ENCODE data around the gene TMEM266. TPM values are rescaled to one million over a fixed set of nuclear protein-coding genes. Genes with fewer than 3 reads are reported as not detected.

The TMEM266 gene
- polyA plus RNA-seq, 3 donors: not detected

GRCh38 chr15:76158226-76158625, 98.4 kb downstream of the TMEM266 start:
- no peak for TF ChIP-seq CTCF (IDR thresholded peaks at IDR 0.05)
- Histone ChIP-seq H3K36me3 (replicated peaks in 1 of 2; ENCODE audit: control insufficient read depth in 1 of 2, insufficient read depth in 2 of 2, low read length in 2 of 2) (no peaks in the 10 kb centered on the region), H3K4me2 (replicated peaks; ENCODE audit: extremely low read depth, low read length, poor library complexity, severe bottlenecking) (no peak overlapping the region), H3K79me2 (ENCODE audit: insufficient read depth, low read length) (no peaks in the 10 kb centered on the region), H3K4me3 (replicated peaks in 1 of 3; ENCODE audit: low read depth in 2 of 3, low read length in 3 of 3) (no peak overlapping the region), H3K9me3 (replicated peaks in 1 of 2; ENCODE audit: control insufficient read depth in 1 of 2, insufficient read depth in 1 of 2, low read length in 2 of 2) (no peaks in the 10 kb centered on the region), H2AFZ (ENCODE audit: insufficient read depth, low read depth, low read length, poor library complexity, severe bottlenecking) (no peak overlapping the region), H3K27me3 (ENCODE audit: control insufficient read depth in 2 of 2, insufficient read depth in 2 of 2, low read length in 2 of 2) (no peaks in the 10 kb centered on the region), H4K20me1 (ENCODE audit: insufficient read depth, low read length) (no peaks in the 10 kb centered on the region), H3K4me1 (ENCODE audit: control insufficient read depth in 1 of 2, insufficient read depth in 2 of 2, low read length in 2 of 2) (peaks cover 8% of the 10 kb centered on the region in 2 donors), H3K9ac (ENCODE audit: insufficient read depth, low read length, poor library complexity, severe bottlenecking) (no peak overlapping the region), H3K27ac (ENCODE audit: low read depth in 1 of 2, low read length in 2 of 2) (no peak overlapping the region)
- no peak overlapping the region for H3K27ac Mint-ChIP-seq
- intact Hi-C loops (cut with micrococcal nuclease): no loop called here
- H3K4me1 Mint-ChIP-seq: peaks cover 5% of the 10 kb centered on the region
- H3K4me3 Mint-ChIP-seq: no peak overlapping the region
- WGBS (ENCODE audit: insufficient coverage): 100% methylated on average over 4 of the region's 10 CpGs
- no peaks in the 10 kb centered on the region for H3K36me3 Mint-ChIP-seq
- DNase-seq: no peak
- H3K27me3 Mint-ChIP-seq (ENCODE audit: low read depth in 3 of 3): peaks cover 0 to 6% (median 4%) of the 10 kb centered on the region in 3 donors
- H3K9me3 Mint-ChIP-seq: no peaks in the 10 kb centered on the region

DNA sequence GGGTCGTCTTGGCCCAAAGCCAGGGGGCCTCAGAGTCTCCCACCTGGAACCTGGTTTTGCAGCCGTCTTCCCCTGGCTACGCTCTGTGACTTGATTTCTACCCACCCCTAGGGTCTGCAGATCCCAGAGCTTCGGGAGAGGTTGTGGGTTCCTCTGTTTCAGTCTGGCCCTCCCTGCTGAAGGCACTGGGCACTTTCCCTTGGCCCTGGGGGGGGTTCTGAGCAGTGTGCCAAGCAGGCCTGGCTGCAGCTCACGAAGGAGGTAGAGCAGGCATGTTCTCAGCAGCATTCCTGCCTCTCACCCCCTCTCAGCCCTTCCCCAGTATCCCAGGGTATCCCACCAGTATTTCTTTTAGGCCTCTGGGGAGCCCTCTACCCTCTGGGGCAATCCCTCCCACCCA, 99.0 kb downstream of the TMEM266 start:
- Mint-ChIP-seq H3K36me3 (no peaks in the 10 kb centered on the region), H3K4me1 (peaks cover 11% of the 10 kb centered on the region), H3K27ac (peak overlapping the region in 1 of 7 donors; percentile 3), H3K27me3 (ENCODE audit: low read depth in 3 of 3) (peaks cover 0 to 5% (median 4%) of the 10 kb centered on the region in 3 donors), H3K4me3 (no peak overlapping the region), H3K9me3 (no peaks in the 10 kb centered on the region)
- no peak overlapping the region for H3K9ac ChIP-seq (ENCODE audit: insufficient read depth, low read length, poor library complexity, severe bottlenecking)
- intact Hi-C loops (cut with micrococcal nuclease): no loop called here
- H4K20me1 ChIP-seq (ENCODE audit: insufficient read depth, low read length): no peaks in the 10 kb centered on the region
- H3K27me3 ChIP-seq (ENCODE audit: control insufficient read depth in 2 of 2, insufficient read depth in 2 of 2, low read length in 2 of 2): no peaks in the 10 kb centered on the region
- no peak overlapping the region for H3K4me3 ChIP-seq (replicated peaks in 1 of 3; ENCODE audit: low read depth in 2 of 3, low read length in 3 of 3)
- H2AFZ ChIP-seq (ENCODE audit: insufficient read depth, low read depth, low read length, poor library complexity, severe bottlenecking): no peak overlapping the region
- 93% methylated on average over 5 of the region's 5 CpGs for WGBS (ENCODE audit: insufficient coverage)
- H3K4me1 ChIP-seq (ENCODE audit: control insufficient read depth in 1 of 2, insufficient read depth in 2 of 2, low read length in 2 of 2): peaks cover 14% of the 10 kb centered on the region in 2 donors
- DNase-seq: no peak
- no peaks in the 10 kb centered on the region for H3K9me3 ChIP-seq (replicated peaks in 1 of 2; ENCODE audit: control insufficient read depth in 1 of 2, insufficient read depth in 1 of 2, low read length in 2 of 2)
- no peak overlapping the region for H3K27ac ChIP-seq (ENCODE audit: low read depth in 1 of 2, low read length in 2 of 2)
- H3K4me2 ChIP-seq (replicated peaks; ENCODE audit: extremely low read depth, low read length, poor library complexity, severe bottlenecking): no peak overlapping the region
- no peaks in the 10 kb centered on the region for H3K36me3 ChIP-seq (replicated peaks in 1 of 2; ENCODE audit: control insufficient read depth in 1 of 2, insufficient read depth in 2 of 2, low read length in 2 of 2)
- H3K79me2 ChIP-seq (ENCODE audit: insufficient read depth, low read length): no peaks in the 10 kb centered on the region
- TF ChIP-seq CTCF (IDR thresholded peaks at IDR 0.05): no peak

Measured in CD14-positive monocyte (primary cell).